Fibroblast of villous mesenchyme (primary cell): ENCODE data around the gene ZDHHC4. TPM values are rescaled to one million over a fixed set of nuclear protein-coding genes. Genes with fewer than 3 reads are reported as not detected.

Experiments used
- DNase-seq: peaks from one replicate; pipeline ENCODE4 v3.0.0-alpha.2; 2010; ENCODE audit warnings: low read depth
- H3K4me3 ChIP-seq: 2 replicates; pipeline ENCODE4 v1.5.1; 2011; ENCODE audit warnings: low read depth, mild to moderate bottlenecking, low read length
- total RNA-seq: library from RNA; depleted of rRNA; stranded (reverse); fragments of >200 nt; gene quantifications from 2 replicates; pipeline ENCODE4 v1.2.3, GENCODE V29; 2012
- TF ChIP-seq, protein P1 (sequence below): IDR thresholded peaks from 2 replicates; pipeline ENCODE4 v1.5.1; 2012; ENCODE audit warnings: low read depth, mild to moderate bottlenecking, low read length; ENCODE audit not compliant: insufficient read depth

The ZDHHC4 gene
- total RNA-seq, 1 donor: 60.5 TPM

DNA sequence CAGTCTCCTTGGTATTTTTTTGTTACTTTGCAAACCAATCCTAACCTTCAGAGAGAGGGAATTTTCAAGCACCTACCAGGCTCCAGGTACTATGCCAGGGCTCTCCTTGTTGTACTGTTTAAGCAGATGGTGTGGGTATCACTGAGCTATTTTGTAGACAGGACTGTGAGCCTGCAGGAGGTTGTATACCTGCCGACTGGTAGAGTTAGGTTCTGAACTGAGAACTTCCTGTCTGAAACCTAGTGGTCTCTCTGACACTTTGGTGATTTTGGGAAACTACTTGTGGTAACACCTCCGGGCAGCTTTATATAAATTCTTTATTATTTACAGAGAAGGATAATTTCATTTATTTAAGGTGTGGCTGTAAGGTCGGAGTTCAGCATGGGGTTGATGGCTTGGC lies 42.7 kb downstream of the ZDHHC4 start:
- no peak for DNase-seq
- TF ChIP-seq, protein P1, sequence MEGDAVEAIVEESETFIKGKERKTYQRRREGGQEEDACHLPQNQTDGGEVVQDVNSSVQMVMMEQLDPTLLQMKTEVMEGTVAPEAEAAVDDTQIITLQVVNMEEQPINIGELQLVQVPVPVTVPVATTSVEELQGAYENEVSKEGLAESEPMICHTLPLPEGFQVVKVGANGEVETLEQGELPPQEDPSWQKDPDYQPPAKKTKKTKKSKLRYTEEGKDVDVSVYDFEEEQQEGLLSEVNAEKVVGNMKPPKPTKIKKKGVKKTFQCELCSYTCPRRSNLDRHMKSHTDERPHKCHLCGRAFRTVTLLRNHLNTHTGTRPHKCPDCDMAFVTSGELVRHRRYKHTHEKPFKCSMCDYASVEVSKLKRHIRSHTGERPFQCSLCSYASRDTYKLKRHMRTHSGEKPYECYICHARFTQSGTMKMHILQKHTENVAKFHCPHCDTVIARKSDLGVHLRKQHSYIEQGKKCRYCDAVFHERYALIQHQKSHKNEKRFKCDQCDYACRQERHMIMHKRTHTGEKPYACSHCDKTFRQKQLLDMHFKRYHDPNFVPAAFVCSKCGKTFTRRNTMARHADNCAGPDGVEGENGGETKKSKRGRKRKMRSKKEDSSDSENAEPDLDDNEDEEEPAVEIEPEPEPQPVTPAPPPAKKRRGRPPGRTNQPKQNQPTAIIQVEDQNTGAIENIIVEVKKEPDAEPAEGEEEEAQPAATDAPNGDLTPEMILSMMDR: no peak
- H3K4me3 ChIP-seq: no peak overlapping the region

DNA sequence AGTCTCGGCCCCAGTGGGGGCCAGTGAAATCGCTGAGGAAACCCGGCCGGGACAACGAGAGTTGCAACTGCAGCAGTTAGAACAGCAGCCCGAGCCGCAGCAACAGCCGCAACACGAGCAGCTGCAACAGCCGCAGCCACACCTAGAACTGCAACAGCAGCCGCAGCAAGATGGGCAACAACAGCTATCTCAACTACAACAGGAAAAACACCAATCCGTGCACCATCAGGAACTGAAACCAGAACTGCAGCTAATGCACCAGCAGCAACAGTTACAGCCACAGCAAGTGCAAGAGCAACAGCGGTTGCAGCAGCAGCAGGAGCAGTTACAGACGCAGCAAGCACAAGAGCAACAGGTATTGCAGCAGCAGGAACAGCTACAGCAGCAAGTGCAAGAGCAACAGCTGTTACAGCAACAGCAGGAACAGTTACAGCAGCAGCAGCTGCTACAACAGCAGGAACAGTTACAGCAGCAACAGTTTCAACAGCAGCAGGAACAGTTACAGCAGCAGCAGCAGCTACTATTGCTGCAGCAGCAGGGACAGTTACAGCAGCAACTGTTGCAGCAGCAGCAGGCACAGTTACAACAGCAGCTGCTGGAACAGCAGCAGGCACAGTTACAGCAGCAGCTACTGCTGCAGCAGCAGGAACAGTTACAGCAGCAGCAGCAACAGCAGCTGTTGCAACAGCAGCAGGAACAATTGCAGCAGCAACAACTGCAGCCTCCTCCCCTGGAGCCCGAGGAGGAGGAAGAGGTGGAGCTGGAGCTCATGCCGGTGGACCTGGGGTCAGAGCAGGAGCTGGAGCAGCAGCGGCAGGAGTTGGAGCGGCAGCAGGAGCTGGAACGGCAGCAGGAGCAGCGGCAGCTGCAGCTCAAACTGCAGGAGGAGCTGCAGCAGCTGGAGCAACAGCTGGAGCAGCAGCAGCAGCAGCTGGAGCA lies 44.2 kb downstream of the ZDHHC4 start:
- TF ChIP-seq, protein P1: no peak
- H3K4me3 ChIP-seq: no peak overlapping the region
- no peak for DNase-seq

DNA sequence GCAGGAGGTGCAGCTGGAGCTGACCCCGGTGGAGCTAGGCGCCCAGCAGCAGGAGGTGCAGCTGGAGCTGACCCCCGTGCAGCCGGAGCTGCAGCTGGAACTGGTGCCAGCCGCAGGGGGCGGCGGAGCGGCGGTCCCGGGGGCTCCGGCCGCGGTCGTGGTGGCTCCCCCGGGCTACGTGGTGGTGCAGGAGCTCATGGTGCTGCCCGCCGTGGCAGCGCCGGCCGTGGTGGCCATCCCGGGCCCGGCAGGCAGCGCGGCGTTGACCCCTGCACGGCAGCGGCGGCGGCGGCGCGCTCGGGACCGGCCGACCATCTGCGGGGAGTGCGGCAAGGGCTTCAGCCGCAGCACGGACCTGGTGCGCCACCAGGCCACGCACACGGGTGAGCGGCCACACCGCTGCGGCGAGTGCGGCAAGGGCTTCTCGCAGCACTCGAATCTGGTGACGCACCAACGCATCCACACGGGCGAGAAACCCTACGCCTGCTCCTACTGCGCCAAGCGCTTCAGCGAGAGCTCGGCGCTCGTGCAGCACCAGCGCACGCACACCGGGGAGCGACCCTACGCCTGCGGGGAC lies 45.0 kb downstream of the ZDHHC4 start:
- no peak overlapping the region for H3K4me3 ChIP-seq
- no peak for DNase-seq
- TF ChIP-seq, protein P1: no peak

DNA sequence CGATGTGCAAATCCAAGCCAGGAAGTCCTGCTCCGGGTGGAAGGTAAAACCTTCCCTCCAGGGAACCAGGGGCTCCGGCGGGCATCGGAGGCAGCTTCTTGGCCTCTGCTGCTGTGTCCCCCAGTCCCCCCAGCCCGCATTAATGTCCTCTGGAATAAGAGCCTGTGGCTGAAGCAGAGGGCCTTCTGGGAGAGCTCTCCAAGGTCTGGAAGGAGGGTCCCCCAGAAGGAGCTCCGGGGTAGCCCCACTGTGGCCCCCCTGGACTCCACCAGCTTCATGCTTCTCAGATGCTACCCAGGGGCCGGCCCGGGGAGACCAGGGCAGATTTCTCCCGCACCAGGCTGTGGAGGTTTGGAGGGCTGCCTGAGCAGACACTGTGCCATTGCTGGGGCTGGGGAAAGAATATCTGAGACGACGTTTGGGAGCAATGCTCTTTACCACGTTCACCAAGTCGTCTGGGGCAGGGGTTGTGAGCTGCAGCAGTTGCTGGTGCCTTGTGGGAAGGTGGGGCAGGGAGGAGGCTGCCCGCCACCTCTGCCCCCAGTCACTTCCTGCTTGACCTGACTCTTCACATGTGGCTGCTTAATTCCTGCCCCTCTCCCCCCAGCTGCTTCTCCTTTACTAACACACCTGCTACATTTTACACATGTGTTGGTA lies 46.5 kb downstream of the ZDHHC4 start:
- DNase-seq: no peak
- TF ChIP-seq, protein P1: no peak
- H3K4me3 ChIP-seq: no peak overlapping the region

DNA sequence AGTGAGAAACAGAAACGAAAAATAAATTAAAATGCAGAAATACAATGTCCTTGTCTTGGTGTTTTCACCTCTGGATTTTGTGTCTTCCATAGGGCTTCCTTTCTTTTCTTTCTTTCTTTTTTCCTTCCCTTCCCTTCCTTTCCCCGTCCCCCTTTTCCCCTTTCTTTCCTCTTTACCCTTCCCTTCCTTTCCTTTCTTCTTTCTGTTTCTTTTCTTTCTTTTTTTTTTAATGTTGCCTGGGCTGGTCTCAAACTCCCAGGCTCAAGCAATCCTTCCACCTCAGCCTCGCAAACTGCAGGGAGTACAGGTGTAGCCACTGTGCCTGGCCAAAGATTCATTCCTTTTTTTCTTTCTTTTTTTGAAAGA lies 47.0 kb downstream of the ZDHHC4 start:
- H3K4me3 ChIP-seq: no peak overlapping the region
- no peak for DNase-seq
- TF ChIP-seq, protein P1: no peak

DNA sequence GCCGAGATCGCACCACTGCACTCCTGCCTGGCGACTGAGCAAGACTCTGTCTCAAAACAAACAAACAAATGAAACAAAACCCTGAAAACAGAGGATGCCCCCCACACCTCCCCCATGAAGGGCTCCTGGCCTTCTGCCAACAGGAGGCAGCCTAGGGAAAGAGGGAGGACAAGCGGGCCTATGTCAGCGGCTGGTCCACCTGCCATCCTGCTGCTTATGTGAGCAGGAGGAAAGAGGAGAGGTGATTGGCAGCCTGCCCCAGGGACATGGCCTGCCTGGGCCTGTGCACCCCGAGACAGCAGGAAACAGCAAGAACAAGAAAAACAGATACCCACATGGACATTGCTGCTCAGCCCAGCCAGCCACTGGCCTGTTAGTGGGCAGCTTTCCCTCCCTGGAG lies 50.8 kb downstream of the ZDHHC4 start:
- DNase-seq: no peak
- no peak overlapping the region for H3K4me3 ChIP-seq
- TF ChIP-seq, protein P1: no peak
